GM21515 (cell line): Measurements from ENCODE around the gene VPS11.
A peak's percentile ranks its signal among the peaks of the same experiment; 100 is the strongest.

Experiments
- ATAC-seq: cut with Tn5 transposase; IDR thresholded peaks from one replicate; pipeline ENCODE4 v1.9.1; 2021; ENCODE audit not compliant: unreplicated experiment

The VPS11 gene

GRCh38 chr11:119078675-119079420 is 11.2 kb downstream of the VPS11 start:
- no peak for ATAC-seq

- ATAC-seq: no peak
Observed at GRCh38 chr11:119081682-119082260, 14.2 kb downstream of the VPS11 start.

GRCh38 chr11:119084663-119085436 is 17.2 kb downstream of the VPS11 start, which contains the start of gene HMBS:
HMBS (plus strand) TSS chr11:119084881; CDS start chr11:119085034, 153 bp downstream.
- ATAC-seq: peak; percentile 88

GRCh38 chr11:119085437-119085847 is 17.8 kb downstream of the VPS11 start:
- peak; percentile 21 for ATAC-seq

GRCh38 chr11:119087123-119087522 is 19.5 kb downstream of the VPS11 start:
- no peak for ATAC-seq

GRCh38 chr11:119087747-119088241 is 20.2 kb downstream of the VPS11 start:
- no peak for ATAC-seq

- no peak for ATAC-seq
Observed at GRCh38 chr11:119088406-119088805, 20.8 kb downstream of the VPS11 start.

- no peak for ATAC-seq
Observed at GRCh38 chr11:119089319-119089718, 21.7 kb downstream of the VPS11 start.

GRCh38 chr11:119091178-119091577 is 23.6 kb downstream of the VPS11 start:
- ATAC-seq: no peak

GRCh38 chr11:119091966-119092879 is 24.6 kb downstream of the VPS11 start:
- no peak for ATAC-seq

- ATAC-seq: no peak
Observed at GRCh38 chr11:119092880-119093842, 25.5 kb downstream of the VPS11 start.

- ATAC-seq: peak; percentile 5
Observed at GRCh38 chr11:119093942-119094815, 26.6 kb downstream of the VPS11 start.

GRCh38 chr11:119094816-119095065 is 27.1 kb downstream of the VPS11 start:
- ATAC-seq: peak; percentile 34

- peak; percentile 76 for ATAC-seq
Observed at GRCh38 chr11:119095066-119095880, 27.7 kb downstream of the VPS11 start.

- no peak for ATAC-seq
Observed at GRCh38 chr11:119099711-119100110, 32.1 kb downstream of the VPS11 start.

GRCh38 chr11:119100246-119100970 is 32.8 kb downstream of the VPS11 start:
- ATAC-seq: no peak
